IMR-90 (cell line): ENCODE measurements around the gene PDZD8. TPM values are rescaled to one million over a fixed set of nuclear protein-coding genes. Genes with fewer than 3 reads are reported as not detected.

Experiments used
- ATAC-seq: fragments of 200-7000 bp; cut with Tn5 transposase; 2 replicates; pipeline ENCODE4 v1.9.1; 2020; ENCODE audit warnings: low read depth, mild to moderate bottlenecking, moderate library complexity
- BruUV-seq: library from RNA; stranded (reverse); fragments of 400-500 nt; replicated peaks from 2 replicates; lab custom pipeline; 2021; lab: Mats Ljungman, UMichigan
- CTCF ChIA-PET: fragments of 300-600 bp; formaldehyde crosslinking; extraction: SDS; loops from one replicate; lab custom pipeline; 2021; ENCODE audit warnings: antibody characterized with exemption; lab: Yijun Ruan, JAX
- POLR2A ChIA-PET: fragments of 300-600 bp; sonication (Branson Sonifier 250); formaldehyde crosslinking; loops from one replicate; lab custom pipeline; 2022; ENCODE audit warnings: antibody characterized with exemption; ENCODE audit not compliant: unreplicated experiment; lab: Charles Lee
- DNase-seq: peaks from one replicate; pipeline ENCODE4 v3.0.0; 2013
- H2AFZ ChIP-seq: replicated peaks from 2 replicates; pipeline ENCODE3; 2013; ENCODE audit warnings: low read length, mild to moderate bottlenecking; ENCODE audit not compliant: poor library complexity
- H2AK5ac ChIP-seq: 2 replicates; pipeline ENCODE4 v1.6.1; 2013; ENCODE audit warnings: low read depth, low read length, inconsistent platforms
- H2AK9ac ChIP-seq: replicated peaks from 2 replicates; pipeline ENCODE3; 2013; ENCODE audit warnings: mild to moderate bottlenecking, low read depth, low read length, moderate library complexity; ENCODE audit not compliant: poor library complexity
- H2BK120ac ChIP-seq: 2 replicates; pipeline ENCODE4 v1.6.1; 2013; ENCODE audit warnings: low read depth, low read length, inconsistent platforms
- H2BK15ac ChIP-seq: 3 replicates; pipeline ENCODE4 v1.6.1; 2013; ENCODE audit warnings: low read depth, low read length, inconsistent platforms
- H2BK20ac ChIP-seq: 2 replicates; pipeline ENCODE4 v1.6.1; 2013; ENCODE audit warnings: low read depth, mild to moderate bottlenecking, inconsistent platforms, low read length, moderate library complexity
- H2BK5ac ChIP-seq: 2 replicates; pipeline ENCODE4 v1.6.1; 2013; ENCODE audit warnings: mild to moderate bottlenecking, low read depth, low read length, inconsistent platforms; ENCODE audit not compliant: poor library complexity, severe bottlenecking
- H3K14ac ChIP-seq: replicated peaks from 2 replicates; pipeline ENCODE4 v1.6.1; 2013; ENCODE audit warnings: low read depth, low read length, inconsistent platforms
- H3K18ac ChIP-seq: 2 replicates; pipeline ENCODE4 v1.6.1; 2013; ENCODE audit warnings: low read depth, low read length, control low read depth
- H3K23ac ChIP-seq: 2 replicates; pipeline ENCODE4 v1.6.1; 2013; ENCODE audit warnings: low read depth, low read length, inconsistent platforms
- H3K27ac ChIP-seq: 2 replicates; pipeline ENCODE4 v1.5.1; 2013; ENCODE audit warnings: mild to moderate bottlenecking, control low read depth, low read length; ENCODE audit not compliant: insufficient read depth
- H3K27me3 ChIP-seq: 2 replicates; pipeline ENCODE4 v1.6.1; 2013; ENCODE audit warnings: low read length; ENCODE audit not compliant: control insufficient read depth, insufficient read depth
- H3K36me3 ChIP-seq: 2 replicates; pipeline ENCODE4 v1.6.1; 2013; ENCODE audit warnings: low read length, mixed read lengths; ENCODE audit not compliant: control insufficient read depth, insufficient read depth
- H3K4ac ChIP-seq: 2 replicates; pipeline ENCODE4 v1.6.1; 2013; ENCODE audit warnings: low read depth, low read length, inconsistent platforms
- H3K4me1 ChIP-seq: 2 replicates; pipeline ENCODE4 v1.6.1; 2013; ENCODE audit warnings: low read length, mixed read lengths; ENCODE audit not compliant: control insufficient read depth, insufficient read depth
- H3K4me2 ChIP-seq: 2 replicates; pipeline ENCODE4 v1.6.1; 2013; ENCODE audit warnings: low read depth, mild to moderate bottlenecking, control low read depth, low read length, moderate library complexity
- H3K4me3 ChIP-seq: 2 replicates; pipeline ENCODE4 v1.5.1; 2013; ENCODE audit warnings: low read depth, mild to moderate bottlenecking, control low read depth, low read length, moderate library complexity; ENCODE audit not compliant: insufficient read depth
- H3K56ac ChIP-seq: 2 replicates; pipeline ENCODE4 v1.6.1; 2013; ENCODE audit warnings: low read length, inconsistent platforms; ENCODE audit not compliant: insufficient read depth; ENCODE audit errors: extremely low read depth
- H3K79me1 ChIP-seq, 2 experiments: 2 replicates each; pipeline ENCODE4 v1.6.1; 2013; ENCODE audit warnings: low read length in 2 of 2, inconsistent platforms in 1 of 2, low read depth in 1 of 2
- H3K9ac ChIP-seq: 2 replicates; pipeline ENCODE4 v1.6.1; 2013; ENCODE audit warnings: low read depth, low read length, control low read depth
- H3K9me1 ChIP-seq: 2 replicates; pipeline ENCODE4 v1.6.1; 2013; ENCODE audit warnings: low read length, inconsistent platforms; ENCODE audit not compliant: insufficient read depth
- H3K9me3 ChIP-seq: 2 replicates; pipeline ENCODE4 v1.6.1; 2013; ENCODE audit warnings: low read length; ENCODE audit not compliant: control insufficient read depth, insufficient read depth
- H4K20me1 ChIP-seq: 2 replicates; pipeline ENCODE4 v1.6.1; 2013; ENCODE audit warnings: low read length, inconsistent platforms; ENCODE audit not compliant: insufficient read depth
- H4K5ac ChIP-seq: 2 replicates; pipeline ENCODE4 v1.6.1; 2013; ENCODE audit warnings: mild to moderate bottlenecking, low read depth, low read length, control low read depth
- H4K8ac ChIP-seq, 2 experiments: 2 replicates each; pipeline ENCODE4 v1.6.1; 2013; ENCODE audit warnings: low read depth in 2 of 2, low read length in 2 of 2, control low read depth in 1 of 2, inconsistent platforms in 1 of 2
- H4K91ac ChIP-seq: 2 replicates; pipeline ENCODE4 v1.6.1; 2013; ENCODE audit warnings: low read depth, low read length, inconsistent platforms; ENCODE audit not compliant: insufficient read depth
- BHLHE40 ChIP-seq: fragments of 150-350 bp; IDR thresholded peaks from 2 replicates; pipeline ENCODE4 v1.6.1; 2016; ENCODE audit warnings: mild to moderate bottlenecking, low read depth, low read length
- CEBPB ChIP-seq: IDR thresholded peaks from 2 replicates; pipeline ENCODE4 v1.6.1; 2012; ENCODE audit warnings: low read depth, low read length, improper control_type of control experiment
- MAFK ChIP-seq: IDR thresholded peaks from 2 replicates; pipeline ENCODE4 v1.6.1; 2012; ENCODE audit warnings: low read depth, low read length, improper control_type of control experiment
- MAZ ChIP-seq: IDR thresholded peaks from 2 replicates; pipeline ENCODE4 v1.6.1; 2012; ENCODE audit warnings: low read depth, mild to moderate bottlenecking, low read length, improper control_type of control experiment, moderate library complexity, borderline replicate concordance
- MXI1 ChIP-seq: IDR thresholded peaks from 2 replicates; pipeline ENCODE4 v1.6.1; 2012; ENCODE audit warnings: low read depth, mild to moderate bottlenecking, low read length, moderate library complexity, borderline replicate concordance
- POLR2A ChIP-seq: IDR thresholded peaks from 2 replicates; pipeline ENCODE4 v1.6.1; 2012; ENCODE audit warnings: mild to moderate bottlenecking, low read depth, low read length
- RAD21 ChIP-seq: IDR thresholded peaks from 2 replicates; pipeline ENCODE4 v1.6.1; 2012; ENCODE audit warnings: low read length, improper control_type of control experiment
- RCOR1 ChIP-seq: IDR thresholded peaks from 2 replicates; pipeline ENCODE4 v1.6.1; 2012; ENCODE audit warnings: mild to moderate bottlenecking, low read length, improper control_type of control experiment; ENCODE audit not compliant: insufficient replicate concordance
- SMC3 ChIP-seq: fragments of 150-350 bp; IDR thresholded peaks from 2 replicates; pipeline ENCODE4 v1.6.1; 2016; ENCODE audit warnings: low read depth, mild to moderate bottlenecking, antibody characterized with exemption, low read length, moderate library complexity
- WGBS, 2 experiments: methylation state at CpG; one replicate each; pipeline versions ENCODE4 v1.1.5 to v1.1.7; 2013; ENCODE audit warnings: missing lambda C conversion rate in 2 of 2; ENCODE audit not compliant: insufficient read length in 1 of 2; ENCODE audit errors: extremely low coverage in 2 of 2; 5-methylcytosine and 5-hydroxymethylcytosine counted together
- dilution Hi-C: fragments of 300-500 bp; cut with HindIII; formaldehyde crosslinking; loops from one replicate; pipeline ENCODE4 v1.14.3; 2018; ENCODE audit warnings: low sequenced_read_pairs; ENCODE audit not compliant: unreplicated experiment
- in situ Hi-C: fragments of 300-500 bp; cut with MboI; formaldehyde crosslinking; loops from 3 replicates; pipeline ENCODE4 v1.14.3; 2019; ENCODE audit warnings: low sequenced_read_pairs, inconsistent platforms, mixed read lengths
- intact Hi-C: fragments of 100-400 bp; cut with micrococcal nuclease; formaldehyde crosslinking; loops from 2 replicates; pipeline ENCODE4 v1.10.0; 2022
- polyA plus RNA-seq, 3 experiments: library from polyadenylated mRNA; depleted of rRNA; stranded (reverse); fragments of >200 nt; gene quantifications; 2 replicates each; pipeline ENCODE4 v1.2.3, GENCODE V29; 2012; ENCODE audit warnings: low replicate concordance in 1 of 3
- total RNA-seq: library from RNA; depleted of rRNA; stranded (reverse); fragments of >200 nt; gene quantifications from 2 replicates; pipeline ENCODE4 v1.2.3, GENCODE V29; 2012
- TF ChIP-seq, protein P1 (sequence below): fragments of 150-350 bp; IDR thresholded peaks from 2 replicates; pipeline ENCODE4 v1.6.1; 2017; ENCODE audit warnings: mild to moderate bottlenecking, antibody characterized with exemption, low read length, low read depth
- TF ChIP-seq, protein P2 (sequence below): fragments of 150-350 bp; IDR thresholded peaks from 2 replicates; pipeline ENCODE4 v1.6.1; 2016; ENCODE audit warnings: low read depth, mild to moderate bottlenecking, low read length, moderate library complexity, borderline replicate concordance

Gene PDZD8
- total and polyA plus RNA-seq, 2 of the 4 experiments (the other 2 are of a cell fraction): 11.3 to 20.4 TPM

GRCh38 chr10:117294039-117294645, 81.1 kb downstream of the PDZD8 start:
- Histone ChIP-seq H3K14ac (no peak overlapping the region), H4K5ac (no peak overlapping the region), H2AK9ac (no peak overlapping the region), H3K4me2 (no peak overlapping the region), H3K4ac (no peak overlapping the region), H3K56ac (no peak overlapping the region), H2BK120ac (no peak overlapping the region), H4K20me1 (no peaks in the 10 kb centered on the region), H3K9me3 (no peaks in the 10 kb centered on the region), H3K9ac (no peak overlapping the region), H2AK5ac (no peak overlapping the region), H3K27me3 (no peaks in the 10 kb centered on the region), H4K91ac (no peak overlapping the region), H3K4me3 (no peak overlapping the region), H3K9me1 (0 out of 2 replicates have a peak, but pooled peaks cover 2% of the 10 kb centered on the region), H3K23ac (no peak overlapping the region), H3K18ac (no peak overlapping the region), H3K36me3 (0 out of 2 replicates have a peak, but pooled peaks cover 2% of the 10 kb centered on the region), H3K4me1 (no peaks in the 10 kb centered on the region), H2BK15ac (no peak overlapping the region), H3K79me1 (peaks cover 2 to 12% of the 10 kb centered on the region in 2 experiments; a peak in 2 of 4 replicates), H2BK20ac (no peak overlapping the region), H2AFZ (no peak overlapping the region), H3K27ac (no peak overlapping the region), H2BK5ac (no peak overlapping the region), H4K8ac (no peak overlapping the region)
- POLR2A ChIA-PET: no interaction called here
- DNase-seq: no peak
- no peak for ATAC-seq
- intact Hi-C loops (no loop called here), dilution Hi-C loops (no loop called here), in situ Hi-C loops (no loop called here)
- no CpG with 5 or more reads among the region's 1 CpG for WGBS, 2 experiments
- no TSS peak for BruUV-seq
- TF ChIP-seq POLR2A: no peak
- no peak for TF ChIP-seq BHLHE40
- TF ChIP-seq, protein P1, sequence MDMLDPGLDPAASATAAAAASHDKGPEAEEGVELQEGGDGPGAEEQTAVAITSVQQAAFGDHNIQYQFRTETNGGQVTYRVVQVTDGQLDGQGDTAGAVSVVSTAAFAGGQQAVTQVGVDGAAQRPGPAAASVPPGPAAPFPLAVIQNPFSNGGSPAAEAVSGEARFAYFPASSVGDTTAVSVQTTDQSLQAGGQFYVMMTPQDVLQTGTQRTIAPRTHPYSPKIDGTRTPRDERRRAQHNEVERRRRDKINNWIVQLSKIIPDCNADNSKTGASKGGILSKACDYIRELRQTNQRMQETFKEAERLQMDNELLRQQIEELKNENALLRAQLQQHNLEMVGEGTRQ: no peak
- no peak for TF ChIP-seq CEBPB
- TF ChIP-seq MXI1: no peak
- TF ChIP-seq RCOR1: no peak
- TF ChIP-seq RAD21: no peak
- no peak for TF ChIP-seq MAZ
- TF ChIP-seq, protein P2, sequence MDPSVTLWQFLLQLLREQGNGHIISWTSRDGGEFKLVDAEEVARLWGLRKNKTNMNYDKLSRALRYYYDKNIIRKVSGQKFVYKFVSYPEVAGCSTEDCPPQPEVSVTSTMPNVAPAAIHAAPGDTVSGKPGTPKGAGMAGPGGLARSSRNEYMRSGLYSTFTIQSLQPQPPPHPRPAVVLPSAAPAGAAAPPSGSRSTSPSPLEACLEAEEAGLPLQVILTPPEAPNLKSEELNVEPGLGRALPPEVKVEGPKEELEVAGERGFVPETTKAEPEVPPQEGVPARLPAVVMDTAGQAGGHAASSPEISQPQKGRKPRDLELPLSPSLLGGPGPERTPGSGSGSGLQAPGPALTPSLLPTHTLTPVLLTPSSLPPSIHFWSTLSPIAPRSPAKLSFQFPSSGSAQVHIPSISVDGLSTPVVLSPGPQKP: no peak
- TF ChIP-seq MAFK: no peak
- no peak for TF ChIP-seq SMC3
- CTCF ChIA-PET: interaction anchor here (1.4 kb wide), 1 partner anchor 77 kb away, joined by 3 read pairs; no protein-coding TSS in a partner anchor
